HCT116 (cell line): ENCODE results near the gene TALDO1. TPM values are rescaled to one million over a fixed set of nuclear protein-coding genes. Genes with fewer than 3 reads are reported as not detected.

ENCODE experiments used
- ATAC-seq: fragments of 200-7000 bp; cut with Tn5 transposase; 2 replicates; pipeline ENCODE4 v1.9.1; 2020; ENCODE audit warnings: mild to moderate bottlenecking, moderate library complexity
- BruUV-seq: library from RNA; stranded (reverse); fragments of 400-500 nt; replicated peaks from 2 replicates; lab custom pipeline; 2021; lab: Mats Ljungman, UMichigan
- CTCF ChIA-PET: fragments of 300-600 bp; sonication (Branson Sonifier 250); formaldehyde crosslinking; loops from one replicate; lab custom pipeline; 2021; ENCODE audit warnings: antibody characterized with exemption; lab: Charles Lee
- POLR2A ChIA-PET: fragments of 300-600, 350-600 bp; sonication (Branson Sonifier 250); formaldehyde crosslinking; loops from one replicate; lab custom pipeline; 2021; ENCODE audit warnings: antibody characterized with exemption; lab: Charles Lee
- RAD21 ChIA-PET, 2 experiments: fragments of 300-600 bp; sonication (Branson Sonifier 250); formaldehyde crosslinking; loops; one replicate each; lab custom pipeline; 2023; ENCODE audit warnings: low total read pairs in 2 of 2; ENCODE audit not compliant: uncharacterized antibody in 2 of 2, unreplicated experiment in 2 of 2, low non-redundant PET in 1 of 2; lab: Charles Lee
- DNase-seq: peaks from one replicate; pipeline ENCODE4 v3.0.0-alpha.2; 2010; ENCODE audit warnings: low read depth, low spot score
- H2AFZ ChIP-seq: fragments of 200-600 bp; shearing (Covaris generic), sonication (generic); 2 replicates; pipeline ENCODE4 v1.6.1; 2017; ENCODE audit warnings: low read depth, mixed run types, mixed read lengths, antibody characterized with exemption, low read length; ENCODE audit not compliant: poor library complexity, severe bottlenecking
- H3K27ac ChIP-seq: 2 replicates; pipeline ENCODE4 v1.5.1; 2012; ENCODE audit warnings: low read depth, low read length
- H3K27me3 ChIP-seq: fragments of 200-600 bp; sonication (generic); 2 replicates; pipeline ENCODE4 v1.6.1; 2016; ENCODE audit warnings: mixed run types, low read length, mixed read lengths; ENCODE audit not compliant: insufficient read depth
- H3K36me3 ChIP-seq, 2 experiments: fragments of 200-500 bp in 1 of 2; fragments of 200-600 bp in 1 of 2; sonication (Bioruptor generic) in 1 of 2; sonication (generic) in 1 of 2; 2 replicates each; pipeline versions ENCODE4 v1.5.1 to v1.6.1; 2014 to 2016; ENCODE audit warnings: low read length in 2 of 2, inconsistent platforms in 1 of 2, mixed read lengths in 1 of 2, mixed run types in 1 of 2; ENCODE audit not compliant: insufficient read depth in 2 of 2, control insufficient read depth in 1 of 2
- H3K4me1 ChIP-seq, 2 experiments: fragments of 200-600 bp in 1 of 2; sonication (generic) in 1 of 2; 2 replicates each; pipeline versions ENCODE4 v1.5.1 to v1.6.1; 2012 to 2017; ENCODE audit warnings: low read length in 2 of 2, inconsistent platforms in 1 of 2, mild to moderate bottlenecking in 1 of 2, mixed read lengths in 1 of 2, mixed run types in 1 of 2, moderate library complexity in 1 of 2; ENCODE audit not compliant: insufficient read depth in 2 of 2, control insufficient read depth in 1 of 2
- H3K4me2 ChIP-seq: fragments of 200-600 bp; sonication (generic); 2 replicates; pipeline ENCODE4 v1.6.1; 2017; ENCODE audit warnings: mixed run types, low read length, mixed read lengths
- H3K4me3 ChIP-seq, 2 experiments: fragments of 200-600 bp in 1 of 2; sonication (generic) in 1 of 2; replicated peaks in 1 of 2; 2 replicates each; pipeline ENCODE4 v1.5.1; 2011 to 2016; ENCODE audit warnings: low read length in 2 of 2, control low read depth in 1 of 2, low read depth in 1 of 2, mild to moderate bottlenecking in 1 of 2, mixed read lengths in 1 of 2, mixed run types in 1 of 2
- H3K79me2 ChIP-seq: fragments of 200-600 bp; sonication (generic); 2 replicates; pipeline ENCODE4 v1.6.1; 2017; ENCODE audit warnings: mild to moderate bottlenecking, mixed run types, low read length, moderate library complexity, mixed read lengths; ENCODE audit not compliant: insufficient read depth
- H3K9ac ChIP-seq: fragments of 200-600 bp; sonication (generic); 2 replicates; pipeline ENCODE4 v1.6.1; 2016; ENCODE audit warnings: low read length, mixed read lengths
- H3K9me2 ChIP-seq: fragments of 200-600 bp; sonication (generic), shearing (Covaris generic); 2 replicates; pipeline ENCODE4 v1.6.1; 2017; ENCODE audit warnings: mixed run types, mild to moderate bottlenecking, moderate library complexity; ENCODE audit not compliant: insufficient read depth
- H3K9me3 ChIP-seq, 2 experiments: fragments of 200-500 bp in 1 of 2; fragments of 200-600 bp in 1 of 2; sonication (Bioruptor generic) in 1 of 2; sonication (generic) in 1 of 2; 2 replicates each; pipeline ENCODE4 v1.6.1; 2014 to 2017; ENCODE audit warnings: low read length in 2 of 2, mixed read lengths in 2 of 2, inconsistent platforms in 1 of 2, low read depth in 1 of 2, mild to moderate bottlenecking in 1 of 2, mixed run types in 1 of 2, moderate library complexity in 1 of 2; ENCODE audit not compliant: control insufficient read depth in 1 of 2, insufficient read depth in 1 of 2
- H4K20me1 ChIP-seq: fragments of 200-600 bp; sonication (generic), shearing (Covaris generic); 2 replicates; pipeline ENCODE4 v1.6.1; 2017; ENCODE audit warnings: mixed run types, mild to moderate bottlenecking, moderate library complexity; ENCODE audit not compliant: insufficient read depth
- CEBPB ChIP-seq: IDR thresholded peaks from 2 replicates; pipeline ENCODE4 v1.6.1; 2012; ENCODE audit warnings: low read depth
- EGR1 ChIP-seq: IDR thresholded peaks from 2 replicates; pipeline ENCODE4 v1.6.1; 2012; ENCODE audit warnings: low read depth
- ELF1 ChIP-seq: IDR thresholded peaks from 2 replicates; pipeline ENCODE4 v1.6.1; 2012; ENCODE audit warnings: low read depth, borderline replicate concordance
- EZH2phosphoT487 ChIP-seq: fragments of 200-600 bp; IDR thresholded peaks from 2 replicates; pipeline ENCODE4 v1.6.1; 2018; ENCODE audit warnings: antibody characterized with exemption, borderline replicate concordance
- POLR2AphosphoS5 ChIP-seq: IDR thresholded peaks from 2 replicates; pipeline ENCODE4 v1.6.1; 2011; ENCODE audit warnings: mild to moderate bottlenecking, low read depth, low read length, moderate library complexity
- RAD21 ChIP-seq: IDR thresholded peaks from 2 replicates; pipeline ENCODE4 v1.6.1; 2012; ENCODE audit warnings: low read depth, mild to moderate bottlenecking
- REST ChIP-seq: IDR thresholded peaks from 2 replicates; pipeline ENCODE4 v1.6.1; 2012; ENCODE audit warnings: low read depth
- SP1 ChIP-seq: IDR thresholded peaks from 2 replicates; pipeline ENCODE4 v1.6.1; 2012; ENCODE audit warnings: low read depth
- SRF ChIP-seq: IDR thresholded peaks from 2 replicates; pipeline ENCODE4 v1.6.1; 2012; ENCODE audit warnings: low read depth
- YY1 ChIP-seq: IDR thresholded peaks from 2 replicates; pipeline ENCODE4 v1.6.1; 2011; ENCODE audit warnings: low read length, low read depth, moderate library complexity, mild to moderate bottlenecking; ENCODE audit not compliant: insufficient replicate concordance; ENCODE audit errors: extremely low read depth
- ZFX ChIP-seq: fragments of 450-650 bp; IDR thresholded peaks from 2 replicates; pipeline ENCODE4 v1.6.1; 2017
- intact Hi-C: fragments of 100-400 bp; cut with micrococcal nuclease; formaldehyde crosslinking; loops from 2 replicates; pipeline ENCODE4 v1.10.0; 2022
- total RNA-seq: library from RNA; stranded (reverse); gene quantifications from one replicate; pipeline ENCODE4 v1.2.1, GENCODE V29; 2021; ENCODE audit not compliant: unreplicated experiment
- TF ChIP-seq, protein P1 (sequence below): IDR thresholded peaks from 2 replicates; pipeline ENCODE4 v1.6.1; 2012

The TALDO1 gene
- total RNA-seq, 1 experiment from 2014 or later = 242 TPM

DNA sequence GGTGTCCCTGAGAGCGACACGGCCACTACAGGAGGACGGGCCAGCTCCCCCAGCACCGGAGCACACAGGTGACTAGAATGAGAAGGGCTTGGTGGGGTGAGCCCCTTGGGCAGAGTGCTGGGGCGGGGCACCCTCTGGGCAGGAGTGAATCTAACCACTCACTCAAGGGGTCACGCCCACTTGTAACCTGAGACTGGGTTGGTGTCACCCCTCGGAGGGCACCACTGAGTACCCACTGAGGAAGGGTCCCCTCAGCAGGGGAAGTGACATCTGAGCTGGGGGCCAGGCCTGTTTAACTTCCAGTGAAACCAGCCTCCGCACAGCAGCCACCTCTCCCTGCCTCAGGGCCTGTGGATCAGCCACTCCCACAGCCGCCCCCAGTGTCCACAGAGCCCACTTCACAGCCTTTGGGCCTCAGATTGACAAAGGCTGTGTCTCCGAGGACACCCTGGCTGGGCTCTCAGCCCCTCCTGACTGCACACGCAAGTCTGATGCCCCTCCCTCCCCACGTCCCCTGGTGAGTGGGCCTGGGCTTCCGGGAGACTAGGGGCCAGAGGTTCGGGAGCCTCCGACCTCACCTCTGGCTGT, 24.4 kb downstream of the TALDO1 start (continued):
- TF ChIP-seq RAD21 (no peak), SP1 (no peak), ELF1 (no peak), REST (no peak)
- TF ChIP-seq, protein P1, sequence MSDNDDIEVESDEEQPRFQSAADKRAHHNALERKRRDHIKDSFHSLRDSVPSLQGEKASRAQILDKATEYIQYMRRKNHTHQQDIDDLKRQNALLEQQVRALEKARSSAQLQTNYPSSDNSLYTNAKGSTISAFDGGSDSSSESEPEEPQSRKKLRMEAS = no peak
- TF ChIP-seq, all 23 proteins: peak for 0

DNA sequence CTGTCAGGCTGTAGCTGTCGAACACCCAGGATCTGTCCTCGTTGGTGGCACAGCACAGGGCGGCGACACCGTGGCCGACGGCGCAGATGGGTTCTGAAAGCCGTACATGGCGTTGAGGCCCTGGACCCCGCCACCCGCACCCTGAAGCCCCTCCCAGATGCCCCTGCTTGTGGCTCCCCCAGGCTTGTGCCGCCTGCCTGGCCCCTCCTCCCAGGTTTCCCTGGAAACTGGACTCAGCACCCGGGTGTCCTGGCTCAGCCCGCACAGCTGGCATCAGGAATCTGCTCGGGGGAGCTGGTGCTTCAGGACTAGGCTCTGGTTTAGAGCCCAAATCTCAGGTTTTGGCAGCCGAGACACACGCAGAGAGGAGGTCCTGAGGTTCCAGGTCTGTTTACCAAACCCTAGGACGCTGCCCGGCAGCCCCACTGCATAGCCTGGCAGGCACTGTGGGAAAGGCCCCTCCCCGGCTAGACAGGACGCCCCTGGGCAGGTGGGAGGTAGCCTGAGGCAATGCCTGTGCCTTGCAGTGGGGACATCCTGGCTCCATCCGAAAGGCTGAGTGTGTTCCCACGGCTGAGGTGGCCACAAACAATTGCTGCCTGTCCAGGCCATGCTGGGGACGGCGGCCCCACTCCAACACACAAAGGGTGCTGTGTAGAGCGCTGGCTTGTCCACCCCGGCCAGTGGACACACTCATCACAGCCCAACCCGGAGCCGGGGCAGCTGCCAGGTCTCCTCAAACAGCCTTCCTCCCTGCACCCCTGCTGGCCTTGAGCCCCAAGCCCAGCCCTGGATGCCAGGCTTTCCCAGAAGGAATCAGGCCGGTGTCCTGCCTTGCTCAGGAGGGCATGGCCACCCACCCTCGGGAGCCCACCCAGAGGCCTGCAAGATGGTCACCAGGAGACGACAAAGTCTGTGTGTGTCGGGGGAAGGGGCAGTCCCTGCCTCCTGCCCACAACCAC, 25.4 kb downstream of the TALDO1 start:
- CTCF ChIA-PET = no interaction called here

More for the DNA sequence above, 25.4 kb downstream of the TALDO1 start:
- Histone ChIP-seq H3K27ac (peak overlapping the region; percentile 26; the same call in 1 of the 2 replicates), H3K27me3 (no peaks in the 10 kb centered on the region)
- ChIA-PET RAD21 (no interaction called here), POLR2A (no interaction called here)
- intact Hi-C loops = no loop called here
- TF ChIP-seq YY1 (no peak), CEBPB (no peak), SRF (no peak), EZH2phosphoT487 (no peak), POLR2AphosphoS5 (no peak), REST (no peak), EGR1 (no peak), ZFX (no peak)
- TF ChIP-seq, protein P1 = no peak
- TF ChIP-seq, all 23 proteins: peak for 0
- no peak for ATAC-seq
- no TSS peak for BruUV-seq
- no peak for DNase-seq
- Histone ChIP-seq H3K9me2 (no peaks in the 10 kb centered on the region), H3K4me3 (no peak overlapping the region), H2AFZ (no peak overlapping the region), H3K4me2 (no peak overlapping the region), H3K79me2 (peaks cover 65% of the 10 kb centered on the region), H3K9ac (no peak overlapping the region), H4K20me1 (no peaks in the 10 kb centered on the region), H3K36me3 (peaks cover 19 to 41% of the 10 kb centered on the region in 2 experiments; a peak in 3 of 4 replicates), H3K9me3 (no peaks in the 10 kb centered on the region), H3K4me1 (peaks cover 8 to 17% of the 10 kb centered on the region in 2 experiments)
